AG08395 (cell line): Measurements from ENCODE around the gene CCR7.

Experiments used
- DNase-seq: peaks from one replicate; pipeline ENCODE4 v3.0.0; 2012; ENCODE audit warnings: mixed read lengths, low spot score

CCR7 gene

GRCh38 chr17:40561871-40562611 lies 3.2 kb downstream of the CCR7 start:
- DNase-seq, result no peak

DNA sequence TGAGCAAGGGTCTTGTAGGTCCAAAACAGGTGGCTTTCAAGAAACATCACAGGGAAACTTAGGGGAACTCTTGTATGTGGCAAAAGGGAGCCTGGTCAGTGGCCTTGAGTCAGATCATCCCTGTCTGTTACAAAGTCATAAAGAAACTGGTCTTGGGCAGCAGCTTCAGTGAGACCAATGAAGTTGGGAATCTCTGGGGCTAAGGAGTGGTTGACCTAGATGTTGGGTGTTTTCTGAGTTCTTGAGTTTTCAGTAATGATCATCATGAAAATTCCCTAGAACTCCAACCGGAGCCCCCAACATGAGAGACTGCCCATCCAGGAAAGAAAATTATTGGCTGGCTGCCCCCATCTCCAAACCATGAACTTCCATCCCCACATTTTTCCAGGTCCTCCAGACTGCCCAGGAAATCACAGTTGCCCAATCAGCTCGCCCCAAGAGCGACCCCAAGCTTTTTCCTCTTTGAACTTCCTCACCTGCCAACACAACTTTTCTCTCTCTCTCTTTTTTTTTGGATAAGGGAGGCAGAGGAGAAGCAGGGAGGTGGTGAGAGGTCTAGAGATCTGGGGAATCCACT lies 3.9 kb downstream of the CCR7 start:
- no peak for DNase-seq

DNA sequence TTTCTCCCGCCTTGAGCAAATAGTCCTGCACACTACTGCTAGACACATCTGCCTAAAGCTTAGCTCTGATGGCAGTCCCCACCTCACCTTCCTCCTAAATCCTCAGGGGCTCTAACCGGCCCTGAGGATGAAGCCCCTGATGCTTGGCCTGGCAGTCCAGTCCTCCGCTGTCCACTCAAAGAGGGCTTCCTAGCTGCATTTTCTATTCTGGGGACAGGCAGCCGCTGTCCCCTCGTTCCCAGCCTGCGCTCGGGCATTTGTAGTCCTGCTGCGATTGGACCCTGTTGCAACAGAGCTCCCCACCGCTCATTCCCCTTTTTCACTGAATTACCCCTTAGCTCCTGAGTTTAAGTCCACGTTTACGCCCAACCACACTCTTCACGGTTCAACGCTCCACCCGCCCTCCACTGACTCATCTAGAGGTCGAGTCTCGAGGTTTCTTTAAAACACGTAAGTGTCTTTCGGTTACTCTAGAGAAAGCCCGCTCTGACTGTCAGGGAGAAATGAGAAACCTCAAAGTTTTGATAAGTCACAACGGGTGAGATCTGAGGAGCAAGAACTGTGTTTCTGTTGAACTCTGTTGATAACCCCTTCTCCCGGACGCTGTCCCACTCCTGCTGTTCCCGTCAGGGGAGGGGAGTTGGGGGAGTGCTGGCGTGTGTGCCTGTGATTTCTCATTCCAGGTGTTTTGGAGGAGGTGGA lies 4.5 kb downstream of the CCR7 start:
- DNase-seq, result no peak

DNA sequence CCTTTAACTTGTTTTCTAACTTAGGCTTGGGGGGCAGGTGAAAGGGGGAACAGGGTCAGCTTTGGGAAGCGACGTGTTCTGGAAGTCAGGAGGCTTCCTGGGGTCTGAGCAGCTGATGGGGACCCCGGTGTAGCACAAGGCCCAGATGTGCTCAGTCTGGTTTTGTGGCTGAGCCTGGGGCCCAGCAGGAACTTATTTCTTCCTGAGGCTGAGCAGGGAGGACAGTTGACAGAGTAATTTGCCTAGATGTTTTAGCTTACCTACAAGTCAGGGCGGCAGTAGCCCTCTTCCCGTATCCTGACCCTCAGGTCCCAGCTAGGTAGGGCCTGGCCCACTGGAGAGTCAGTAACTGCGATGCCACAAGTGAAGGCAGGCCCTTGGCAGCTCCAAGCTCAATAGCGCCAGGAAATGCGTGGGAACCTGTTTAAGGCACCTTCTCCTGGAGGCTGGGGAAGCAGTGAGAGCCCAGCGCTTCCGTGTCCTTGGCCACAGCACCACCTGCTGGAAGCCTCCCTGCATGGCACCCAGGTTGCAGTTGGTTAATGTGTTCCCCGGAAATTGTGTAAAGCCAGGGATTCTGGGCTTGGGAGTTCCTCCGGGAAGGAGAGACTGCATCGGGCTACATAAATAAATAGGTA lies 5.2 kb downstream of the CCR7 start:
- DNase-seq, result peak; percentile 96

DNA sequence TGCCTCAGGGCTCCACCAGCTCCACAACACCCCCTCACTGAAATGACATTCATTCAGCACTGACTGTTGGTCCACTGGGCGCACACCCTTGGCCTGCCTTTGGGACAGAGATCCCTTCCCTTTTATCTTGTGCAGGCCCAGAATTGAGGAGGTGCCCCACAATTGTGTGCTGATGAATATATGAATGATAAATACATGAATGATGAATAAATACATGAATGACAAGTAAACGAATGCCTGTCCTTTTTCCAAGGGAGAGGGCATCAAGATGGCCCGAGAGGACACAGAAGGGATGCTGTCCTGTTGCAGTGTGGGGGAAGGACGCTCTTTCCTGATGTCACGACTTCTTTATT lies 5.7 kb downstream of the CCR7 start:
- no peak for DNase-seq

DNA sequence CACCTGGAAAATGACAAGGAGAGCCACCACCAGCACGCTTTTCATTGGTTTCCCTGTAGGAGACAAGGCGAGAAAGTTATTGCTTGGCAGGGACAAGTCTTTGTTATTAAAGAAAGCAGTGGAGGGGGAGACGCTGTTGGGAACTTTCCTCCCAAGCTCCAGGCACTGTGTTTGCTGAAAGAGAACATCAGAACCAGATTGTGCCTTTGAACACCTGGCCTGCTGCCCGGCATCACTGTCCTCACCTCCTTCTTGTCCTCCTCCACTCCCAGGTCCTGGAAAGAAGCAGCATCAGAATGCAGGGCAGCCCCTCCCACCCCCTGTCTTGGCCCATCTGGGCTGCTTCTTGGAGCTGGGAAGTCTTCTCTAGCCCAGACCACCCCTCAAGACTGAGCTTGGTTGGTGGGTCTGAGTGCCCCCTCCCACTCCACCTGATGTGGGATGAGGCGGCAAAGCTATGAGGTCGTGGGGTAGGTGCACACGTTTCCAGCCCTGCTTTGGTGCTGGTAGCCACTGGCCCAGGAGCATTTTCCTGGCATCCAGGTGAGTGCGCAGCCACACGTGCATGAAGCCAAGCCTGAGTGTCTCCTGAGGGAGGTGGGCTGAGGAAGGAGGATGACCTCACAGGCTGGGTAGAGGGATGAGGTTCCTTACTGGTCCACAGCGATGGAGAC lies 6.2 kb downstream of the CCR7 start:
- DNase-seq, result no peak

- DNase-seq, result no peak
Measured at GRCh38 chr17:40558300-40558889, 6.9 kb downstream of the CCR7 start.

DNA sequence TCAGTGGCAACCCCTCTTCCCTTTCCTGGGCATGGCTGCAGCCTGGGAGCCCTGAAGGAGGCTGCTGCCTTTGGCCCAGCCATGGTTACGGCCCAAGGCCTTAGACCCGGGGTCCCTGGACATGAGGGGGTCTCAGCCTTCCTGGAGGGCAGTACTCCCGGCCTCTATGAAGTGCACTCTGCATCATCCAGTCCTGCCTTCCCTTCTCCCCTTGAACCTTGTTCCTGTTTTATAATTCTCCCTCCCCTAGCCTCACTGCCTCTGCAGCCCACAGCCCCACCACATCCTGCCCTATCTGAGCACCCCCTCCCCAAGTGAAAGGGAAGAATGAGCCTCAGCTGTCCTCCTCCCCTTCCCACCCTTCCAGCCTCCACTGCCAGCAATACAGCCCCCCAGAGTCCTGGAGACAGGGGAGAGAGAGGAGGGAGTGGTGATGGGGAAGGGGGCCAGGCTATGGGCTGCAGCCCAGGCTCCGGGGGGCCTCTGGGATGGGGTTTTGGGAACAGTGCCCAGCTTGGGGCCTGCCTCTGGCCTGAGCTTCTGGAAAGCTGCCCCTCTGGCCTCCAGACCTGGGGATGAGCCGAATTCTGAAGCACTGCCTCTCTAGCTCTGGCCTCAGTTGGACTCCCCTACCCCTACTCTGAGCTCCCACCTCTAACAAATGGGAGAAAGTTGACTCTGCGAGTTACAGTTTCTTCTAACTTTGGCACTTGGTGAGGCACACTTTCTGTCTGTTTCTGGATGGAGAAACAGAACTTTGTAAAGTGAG lies 7.6 kb downstream of the CCR7 start:
- DNase-seq, result no peak

DNA sequence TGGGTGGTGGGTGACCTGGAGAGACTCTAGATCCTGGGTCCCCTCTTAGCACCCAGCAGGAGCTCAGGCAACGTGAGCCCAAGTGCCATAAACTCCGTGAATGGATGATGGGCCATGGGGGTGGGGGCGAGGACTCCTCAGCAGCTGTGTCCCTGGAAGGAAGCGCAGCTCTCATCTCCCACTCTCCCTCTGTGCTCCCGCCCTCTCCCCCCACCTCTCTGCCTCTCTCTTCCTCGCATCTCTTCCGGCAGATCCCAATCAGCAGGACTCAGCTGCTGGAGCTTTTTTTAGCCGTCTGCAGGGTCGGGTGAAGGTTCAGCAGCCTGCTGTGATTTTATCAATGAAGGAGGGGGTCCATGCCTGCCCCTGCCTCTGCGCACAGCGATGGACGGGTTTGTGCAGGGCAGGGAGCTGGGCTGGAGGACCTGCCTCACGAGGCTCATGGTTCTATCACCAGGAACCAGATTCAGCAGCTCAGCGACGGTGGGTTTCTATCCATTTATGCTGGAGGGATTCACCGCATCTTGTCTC lies 8.3 kb downstream of the CCR7 start:
- no peak for DNase-seq

- no peak for DNase-seq
Measured at GRCh38 chr17:40556198-40556661, 9.0 kb downstream of the CCR7 start.

- DNase-seq, result no peak
Measured at GRCh38 chr17:40555296-40556190, 9.7 kb downstream of the CCR7 start.

- DNase-seq, result no peak
Measured at GRCh38 chr17:40554646-40555295, 10.5 kb downstream of the CCR7 start.

DNA sequence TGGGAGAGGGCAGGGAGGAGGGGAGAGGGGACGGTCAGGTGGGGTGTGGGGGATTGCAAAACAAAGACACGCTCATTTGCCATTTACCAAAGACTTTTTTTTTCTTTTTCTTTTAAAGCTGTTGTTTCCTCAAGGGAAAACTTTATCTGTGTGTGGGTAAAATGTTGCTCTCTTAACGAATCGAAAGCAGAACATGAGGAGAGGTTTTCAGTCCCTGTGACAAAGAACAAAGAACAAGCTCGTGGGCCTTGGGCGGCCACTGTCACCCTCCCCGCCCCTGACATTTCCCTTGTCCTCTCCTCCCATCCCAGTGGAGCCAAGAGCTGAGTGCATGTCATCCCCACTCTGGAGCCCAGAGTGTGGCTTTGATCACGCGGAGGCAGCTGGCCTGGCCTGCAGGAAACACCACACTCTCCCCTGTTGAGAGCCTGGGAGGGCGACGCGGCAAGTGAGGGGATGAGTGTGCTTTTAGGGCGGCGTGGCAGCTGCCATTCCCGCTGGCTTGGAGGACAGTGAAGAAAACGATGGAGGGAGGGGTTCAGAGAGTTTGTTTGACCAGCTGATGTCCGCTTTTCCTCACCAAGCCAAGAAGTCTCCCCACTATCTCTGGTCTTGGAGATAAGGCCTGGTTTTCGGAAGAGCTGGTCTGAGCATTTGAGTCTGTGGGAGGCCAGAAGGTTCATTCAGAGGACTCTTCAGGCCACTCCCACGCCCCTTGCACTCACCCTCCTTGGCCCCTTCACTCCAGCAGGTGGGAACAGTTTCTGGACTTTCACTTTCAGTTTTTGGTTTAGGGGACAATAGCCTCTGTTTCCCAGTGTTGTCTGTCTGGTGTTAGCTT lies 11.4 kb downstream of the CCR7 start:
- peak; percentile 70 for DNase-seq

- no peak for DNase-seq
Measured at GRCh38 chr17:40552806-40553693, 12.2 kb downstream of the CCR7 start.

DNA sequence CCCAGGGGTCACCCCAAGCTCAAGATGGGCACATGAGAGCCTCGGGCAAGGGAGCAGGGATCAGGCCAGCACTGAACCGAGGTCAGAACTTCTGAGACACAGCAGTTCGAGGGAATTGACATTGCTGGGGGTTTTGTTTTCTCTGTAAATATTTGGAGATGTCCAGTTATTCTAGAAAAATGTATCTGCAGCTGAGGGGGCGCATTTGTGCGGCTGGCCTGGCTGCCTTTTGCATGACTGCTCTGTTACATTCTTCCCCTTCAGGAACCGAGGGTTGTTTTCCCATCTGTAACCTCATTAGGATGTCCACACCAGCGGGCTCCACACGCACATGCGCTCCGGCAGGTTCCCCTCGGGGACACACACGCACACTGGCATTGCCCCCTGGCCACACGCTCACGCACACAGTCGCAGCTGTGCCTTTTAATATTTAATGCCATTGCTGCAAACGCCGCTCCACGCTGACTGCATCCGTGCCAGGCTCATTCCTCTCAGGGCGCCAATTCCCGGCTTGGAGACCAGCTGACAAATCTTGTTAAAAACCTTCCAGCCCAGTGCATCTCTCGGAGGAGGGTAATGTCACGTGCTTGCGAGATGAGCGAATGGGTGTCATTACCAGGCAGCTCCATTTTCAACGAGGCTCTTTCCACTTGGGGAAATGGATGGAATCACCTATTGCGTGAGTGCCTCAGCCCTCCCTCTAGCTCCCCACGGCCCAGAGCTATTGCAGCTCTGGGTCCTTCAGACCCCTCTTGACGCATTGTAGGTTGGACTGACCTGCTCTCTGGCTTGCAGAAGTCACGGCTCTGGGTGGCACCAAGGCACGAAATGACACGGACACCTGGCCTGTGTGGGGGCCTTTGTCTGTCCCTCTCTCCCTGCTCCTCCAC lies 13.1 kb downstream of the CCR7 start:
- peak; percentile 93 for DNase-seq
